HG03520 (cell line): ENCODE measurements around the gene DCHS1.

Source experiments
- ATAC-seq: cut with Tn5 transposase; IDR thresholded peaks from one replicate; pipeline ENCODE4 v1.9.1; 2021; ENCODE audit warnings: mild to moderate bottlenecking, moderate library complexity; ENCODE audit not compliant: unreplicated experiment

Gene DCHS1

DNA sequence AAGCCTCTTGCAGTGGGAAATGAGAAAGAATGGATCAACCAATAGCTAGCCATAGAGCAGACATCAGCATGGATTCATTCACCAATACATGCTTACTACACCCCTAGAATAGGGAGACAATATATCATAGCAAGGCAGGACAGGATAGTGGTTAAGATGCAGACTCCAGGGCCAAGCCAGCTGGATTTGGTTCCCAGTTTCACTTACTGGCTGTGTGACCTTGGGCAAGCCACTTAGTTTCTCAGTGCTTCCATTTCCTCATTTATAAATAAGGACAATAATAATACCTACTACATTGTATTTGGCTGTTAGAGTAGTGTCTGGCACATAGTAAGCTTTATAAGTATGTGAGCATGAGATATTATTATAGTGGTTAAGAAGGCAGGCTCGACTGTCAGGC, 7.1 kb downstream of the DCHS1 start:
- no peak for ATAC-seq

DNA sequence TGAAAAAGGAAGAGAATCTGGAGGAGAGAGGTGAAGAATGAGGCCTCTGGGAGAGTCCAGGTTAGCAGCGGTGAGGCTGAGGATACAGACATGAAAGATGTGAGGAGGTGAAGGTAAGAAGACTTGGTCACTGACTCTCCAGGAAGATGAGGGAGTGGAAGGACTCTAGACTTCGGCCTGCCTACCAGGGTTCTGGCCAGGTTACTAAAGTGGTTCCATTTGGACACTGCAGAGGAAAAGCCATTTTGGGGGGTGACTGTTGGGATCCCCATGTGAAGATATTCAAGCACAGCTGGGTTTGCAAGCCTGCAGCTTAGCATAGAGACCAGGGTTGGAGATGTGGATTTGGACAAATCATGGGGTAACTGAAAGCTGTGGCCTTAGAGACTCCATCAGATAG, 7.8 kb downstream of the DCHS1 start:
- no peak for ATAC-seq

DNA sequence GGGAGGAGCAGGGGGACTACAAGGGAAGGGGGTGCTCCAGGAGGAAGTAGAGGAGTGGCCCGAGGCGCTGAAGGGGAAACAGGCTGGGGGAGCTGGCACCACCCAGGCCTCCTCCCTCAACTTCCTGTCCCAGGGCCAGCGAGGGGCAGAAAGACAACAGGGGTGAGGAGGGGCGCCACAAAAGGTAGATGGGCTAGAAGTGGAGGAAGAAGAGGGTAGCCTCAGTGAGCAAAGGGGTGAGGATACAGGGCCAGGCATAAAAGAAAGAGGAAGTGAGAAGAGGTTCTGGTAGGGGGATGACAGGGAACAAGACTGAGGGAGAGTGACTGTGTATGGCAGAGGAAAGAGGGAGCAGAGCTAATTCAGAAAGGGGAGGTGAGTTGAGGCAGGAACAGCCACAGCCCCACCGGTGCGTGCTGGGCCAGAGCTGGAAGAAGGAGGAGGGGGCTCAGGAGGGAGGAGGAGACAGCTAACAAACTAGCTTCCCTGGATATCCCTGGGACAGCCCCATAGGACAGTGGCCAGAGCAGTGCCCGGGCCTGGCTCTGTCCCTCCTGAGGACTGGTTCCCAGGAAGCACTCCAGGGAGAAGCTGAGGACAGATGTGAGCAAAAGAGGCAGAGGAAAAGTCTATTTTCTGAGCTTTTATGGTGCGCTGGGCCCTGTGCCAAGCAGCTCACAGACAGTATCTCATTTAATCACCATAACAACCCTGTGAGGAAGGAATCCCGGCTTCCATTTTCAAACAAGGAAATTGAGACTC, 8.5 kb downstream of the DCHS1 start:
- peak; percentile 86 for ATAC-seq

DNA sequence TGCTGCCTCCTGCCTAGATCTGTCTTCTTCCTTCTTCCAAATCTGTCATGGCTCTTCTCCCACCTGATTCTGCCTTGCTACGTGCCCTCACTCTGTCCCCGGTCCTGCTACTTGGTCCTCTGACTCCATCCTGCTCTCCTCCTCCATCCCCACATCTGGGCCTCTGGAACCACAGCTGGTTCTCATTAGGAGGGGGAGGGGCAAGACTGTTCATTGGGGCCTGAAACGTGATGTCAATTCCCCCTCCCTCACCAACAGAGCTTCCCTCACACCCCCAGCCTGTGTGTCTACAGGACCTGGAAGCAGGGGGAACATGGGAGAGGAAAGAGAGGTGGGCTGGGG, 9.1 kb downstream of the DCHS1 start:
- no peak for ATAC-seq

DNA sequence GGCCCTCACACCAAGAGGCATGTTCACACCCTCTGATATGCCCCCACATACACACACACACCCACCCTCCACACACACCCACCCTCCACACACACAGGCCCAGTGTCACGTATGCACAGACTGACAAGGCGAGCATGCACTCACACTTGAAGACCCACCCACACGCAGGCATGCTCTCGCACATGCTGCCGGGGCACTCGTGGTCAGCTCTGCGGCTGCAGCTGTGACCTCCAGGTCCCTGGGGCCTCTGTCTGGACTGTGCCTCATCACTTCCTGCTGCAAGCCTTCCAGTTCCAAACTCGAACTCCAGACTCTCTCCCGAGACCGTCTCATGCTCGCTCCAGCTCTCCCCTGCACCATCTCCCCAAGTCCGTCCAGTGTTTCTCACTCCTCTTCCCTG, 9.5 kb downstream of the DCHS1 start:
- ATAC-seq: no peak

DNA sequence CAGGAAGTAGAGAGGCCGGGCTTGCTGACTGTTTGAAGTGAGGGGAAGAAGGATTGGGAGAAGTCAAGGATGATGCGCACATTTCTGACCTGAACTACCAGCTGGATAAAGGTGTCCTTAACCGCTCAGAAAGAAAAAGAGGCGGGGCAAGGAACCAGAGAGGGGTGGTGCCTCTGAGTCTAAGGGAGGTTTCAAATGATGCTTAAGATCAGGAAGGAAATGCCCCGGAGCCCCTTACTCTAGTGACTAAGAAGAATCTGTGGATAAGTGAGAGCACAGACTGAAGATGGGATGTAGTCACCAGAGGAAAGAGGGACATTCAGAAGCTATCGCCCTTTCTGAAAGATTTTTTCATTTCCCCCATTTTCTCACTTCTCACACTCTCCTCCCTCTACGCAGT, 12.7 kb downstream of the DCHS1 start:
- no peak for ATAC-seq

DNA sequence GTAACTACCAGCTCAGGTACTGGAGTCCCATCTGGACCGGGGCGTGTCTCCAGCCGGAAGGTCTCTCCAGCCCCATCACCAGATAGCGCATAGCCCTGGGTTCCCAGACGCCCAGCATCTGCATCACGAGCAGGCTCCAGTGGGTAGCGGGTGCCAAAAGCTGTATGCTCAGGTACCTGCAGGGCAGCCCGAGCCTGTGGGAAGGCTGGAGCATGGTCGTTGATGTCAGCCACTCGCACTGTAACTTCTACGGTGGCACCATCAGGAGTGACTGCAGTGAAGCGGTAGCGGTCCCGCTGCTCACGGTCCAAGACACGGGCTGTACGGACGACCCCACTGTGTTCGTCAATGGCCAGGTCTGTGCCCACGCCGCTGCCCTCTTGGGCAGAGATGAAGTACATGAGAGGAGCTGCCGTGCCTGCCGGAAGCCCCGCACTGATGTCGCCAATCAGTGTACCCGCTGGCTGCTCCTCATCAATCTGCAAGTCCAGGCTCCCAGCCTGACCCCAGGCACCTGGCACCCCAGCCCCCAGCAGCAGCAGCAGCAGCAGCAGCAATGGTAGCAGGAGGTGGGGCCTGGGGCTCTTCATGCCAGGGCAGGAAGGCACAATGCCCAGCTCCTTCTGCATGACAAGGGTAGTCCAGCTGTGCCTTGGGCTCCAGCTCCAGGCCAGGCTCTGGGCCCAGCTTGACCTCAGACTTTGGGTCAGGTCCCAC, 14.5 kb downstream of the DCHS1 start:
- no peak for ATAC-seq

DNA sequence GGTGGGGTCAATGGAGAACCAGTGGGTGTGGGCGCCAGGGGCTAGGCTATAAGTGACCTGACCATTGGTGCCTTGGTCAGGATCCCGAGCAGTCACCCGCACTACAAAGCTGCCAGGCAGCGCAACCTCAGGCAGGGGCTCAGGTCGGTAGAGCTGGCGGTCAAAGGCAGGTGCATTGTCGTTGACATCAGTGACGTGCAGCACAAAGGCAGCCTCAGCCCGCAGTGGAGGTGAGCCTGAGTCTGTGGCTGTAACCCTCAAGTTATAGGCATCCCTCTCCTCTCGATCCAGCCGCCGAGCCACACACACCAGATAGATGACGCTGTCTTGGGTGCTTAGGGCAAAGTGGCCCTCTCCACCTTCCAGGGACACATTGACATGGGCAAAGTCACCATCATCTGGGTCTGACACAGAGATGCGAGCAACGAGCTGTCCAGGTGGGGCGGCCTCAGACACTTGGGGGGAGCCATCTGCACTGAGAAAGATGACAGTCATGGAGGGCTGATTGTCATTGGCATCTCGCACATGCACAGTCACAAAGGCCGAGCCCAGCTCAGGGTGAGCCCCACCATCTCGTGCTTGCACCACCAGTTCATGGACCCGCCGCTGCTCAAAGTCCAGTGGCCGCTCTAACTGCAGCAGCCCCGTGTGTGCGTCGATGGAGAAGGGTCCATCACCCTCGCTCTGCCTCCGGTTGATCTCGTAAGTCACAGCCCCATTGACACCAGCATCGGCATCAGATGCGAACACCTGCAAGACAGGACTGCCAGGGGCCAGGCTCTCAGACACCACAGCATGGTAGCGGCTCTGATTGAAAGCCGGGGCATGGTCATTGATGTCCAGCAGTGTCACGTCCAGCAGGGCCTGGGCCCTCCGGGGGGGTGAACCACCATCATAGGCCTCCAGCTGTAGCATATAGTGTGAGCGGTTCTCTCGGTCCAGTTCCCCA, 15.3 kb downstream of the DCHS1 start:
- no peak for ATAC-seq

DNA sequence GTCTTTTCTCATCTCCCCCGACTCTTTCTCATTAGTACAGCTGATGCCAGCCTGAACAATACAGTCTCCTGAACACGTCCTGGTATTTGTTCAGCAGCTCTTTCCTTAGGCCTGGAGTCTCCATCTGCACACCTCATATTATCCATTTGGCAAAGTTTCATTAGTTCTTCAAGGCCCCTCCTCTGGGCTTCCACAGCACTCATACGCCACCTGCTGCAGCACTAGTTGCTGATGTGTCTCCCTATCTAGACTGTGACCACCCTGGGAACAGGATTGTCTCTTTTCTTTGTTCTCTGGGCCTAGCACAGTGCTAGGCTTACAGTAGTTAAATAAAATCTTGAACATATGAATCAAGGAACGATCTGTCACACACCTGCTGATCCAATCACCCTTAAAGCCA, 17.2 kb downstream of the DCHS1 start:
- ATAC-seq: no peak

DNA sequence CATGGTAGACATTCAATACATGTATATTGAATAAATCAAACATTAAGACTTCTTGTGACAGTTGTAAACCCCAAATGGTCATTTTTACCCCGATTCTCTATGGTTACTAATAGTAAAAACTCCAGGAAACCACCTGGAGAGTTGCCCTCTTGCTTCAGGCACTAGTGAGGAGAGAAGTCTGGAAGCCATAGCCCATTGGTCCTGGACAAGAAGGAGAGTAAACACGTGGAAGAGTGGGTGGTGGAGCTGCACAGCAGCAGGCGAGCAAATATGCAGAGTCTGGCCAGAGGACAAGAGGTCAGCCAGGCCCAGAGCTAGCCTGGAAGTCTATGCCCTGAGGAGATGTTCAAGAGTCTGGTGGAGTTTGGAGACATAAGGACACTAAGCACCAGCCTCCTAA, 17.7 kb downstream of the DCHS1 start:
- ATAC-seq: no peak

DNA sequence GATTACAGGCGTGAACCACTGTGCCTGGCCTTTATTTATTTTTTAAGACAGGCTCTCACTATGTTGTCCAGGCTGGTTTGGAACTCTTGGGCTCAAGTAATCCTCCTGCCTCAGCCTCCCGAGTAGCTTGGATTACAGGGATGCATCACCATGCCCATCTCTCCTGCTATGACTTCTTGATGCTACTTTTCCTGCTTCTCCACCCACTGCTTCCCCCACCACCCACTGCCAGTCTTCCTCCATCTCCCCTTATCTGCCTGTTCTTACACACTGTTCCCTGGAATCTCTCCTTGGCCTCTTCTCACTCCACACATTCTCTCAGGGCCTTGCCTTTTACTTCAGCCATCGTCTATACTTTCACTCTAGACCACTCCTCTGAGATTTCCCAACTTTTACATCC, 19.1 kb downstream of the DCHS1 start:
- no peak for ATAC-seq

DNA sequence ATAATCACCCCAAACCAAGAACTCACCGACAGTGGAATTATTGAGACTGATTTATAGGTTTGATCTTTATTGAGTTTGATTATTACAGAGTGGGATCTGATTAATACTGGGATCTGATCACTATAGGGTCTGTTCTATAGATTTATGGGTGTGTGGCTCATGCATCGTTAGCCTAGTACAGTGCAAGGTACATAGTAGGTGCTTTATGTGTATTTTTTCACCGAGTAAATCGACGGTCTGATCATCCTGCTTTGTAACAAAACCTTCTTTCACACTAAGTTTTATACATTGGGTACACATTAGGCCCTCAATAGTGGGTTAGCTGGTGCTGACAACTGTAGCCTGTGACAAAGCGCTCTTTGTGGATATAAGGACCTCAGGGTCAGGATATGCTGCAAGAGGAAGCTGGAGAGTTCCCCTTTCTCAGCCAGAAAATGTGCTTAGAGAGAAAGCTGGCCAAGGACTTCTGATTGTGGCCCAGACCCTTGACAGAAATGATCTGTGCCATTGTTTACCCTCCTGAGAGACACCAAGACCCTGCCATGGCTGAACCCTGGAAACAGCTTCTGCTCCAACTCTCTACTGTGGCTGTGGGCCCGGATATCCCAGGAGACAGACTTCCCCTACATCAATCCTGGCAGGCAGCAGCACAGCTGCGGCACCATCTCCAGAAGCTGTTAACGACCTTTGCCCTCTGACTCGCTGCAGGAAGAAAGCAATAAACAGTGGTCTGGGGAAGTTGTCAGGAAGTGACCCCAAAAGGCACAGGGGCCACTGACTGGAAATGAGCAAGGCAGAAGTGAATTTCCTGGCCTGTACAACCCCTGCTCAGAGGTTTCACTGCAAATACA, 20.3 kb downstream of the DCHS1 start:
- no peak for ATAC-seq

DNA sequence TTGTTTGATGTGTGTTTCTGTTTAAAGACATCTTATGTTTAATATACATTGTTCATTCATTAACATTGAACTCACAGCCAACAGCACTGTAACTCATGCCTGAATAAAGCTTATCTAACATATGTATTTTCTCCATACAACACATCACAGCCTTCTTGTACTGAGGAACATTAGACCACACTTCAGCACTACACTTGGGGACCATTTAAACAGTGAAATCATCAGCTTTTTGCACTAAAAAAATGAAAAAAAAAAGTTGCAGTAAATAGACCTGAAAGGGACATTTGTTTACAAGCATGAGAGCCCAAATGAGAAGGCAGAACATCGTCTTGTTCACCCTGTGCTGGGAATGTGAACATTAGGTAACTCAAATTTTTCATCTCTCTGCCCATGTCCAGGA, 21.1 kb downstream of the DCHS1 start:
- no peak for ATAC-seq

DNA sequence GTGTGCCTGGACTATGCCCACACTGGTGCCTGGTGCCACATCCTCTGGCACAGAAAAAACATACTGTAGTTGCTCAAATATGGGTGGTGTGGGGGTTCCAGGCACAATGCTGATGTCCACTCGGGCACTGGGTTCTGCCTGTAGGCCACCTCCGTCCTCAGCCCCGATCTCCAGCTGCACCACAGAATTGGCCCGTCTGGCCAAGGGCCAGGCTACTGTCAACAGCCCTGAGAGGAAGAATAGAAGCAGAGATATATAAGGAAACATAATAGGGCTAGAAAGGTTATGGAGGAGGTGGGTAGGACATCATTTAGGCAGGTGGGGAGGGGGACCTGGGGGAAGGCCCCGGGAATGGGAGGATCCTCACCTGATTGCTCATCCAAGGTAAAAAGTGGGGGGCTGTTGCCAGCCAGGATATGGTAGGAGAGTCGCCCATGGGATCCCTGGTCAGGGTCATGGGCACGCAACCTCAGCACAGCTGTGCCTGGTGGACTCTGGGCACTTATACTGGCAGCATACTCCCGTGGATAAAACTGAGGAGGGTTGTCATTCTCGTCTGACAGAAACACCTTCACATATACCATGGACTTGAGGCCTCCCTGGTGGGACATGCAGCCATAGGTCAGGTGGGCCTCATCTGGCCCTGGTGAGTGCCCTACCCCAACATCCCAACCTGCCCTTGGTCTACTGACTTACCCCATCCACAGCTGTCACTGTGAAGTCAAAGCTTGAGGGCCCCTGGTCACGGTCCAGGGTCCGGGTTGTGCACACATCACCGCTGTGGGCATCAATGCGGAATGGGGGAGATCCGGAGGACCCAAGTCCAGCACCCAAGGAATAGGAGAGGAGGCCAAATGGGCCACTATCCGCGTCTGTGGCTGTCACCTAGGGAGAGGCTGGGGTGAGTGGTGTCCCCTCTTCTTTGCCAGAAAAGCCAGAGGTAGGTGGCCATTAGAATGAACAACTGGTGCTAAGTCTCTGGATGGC, 21.9 kb downstream of the DCHS1 start:
- ATAC-seq: no peak

DNA sequence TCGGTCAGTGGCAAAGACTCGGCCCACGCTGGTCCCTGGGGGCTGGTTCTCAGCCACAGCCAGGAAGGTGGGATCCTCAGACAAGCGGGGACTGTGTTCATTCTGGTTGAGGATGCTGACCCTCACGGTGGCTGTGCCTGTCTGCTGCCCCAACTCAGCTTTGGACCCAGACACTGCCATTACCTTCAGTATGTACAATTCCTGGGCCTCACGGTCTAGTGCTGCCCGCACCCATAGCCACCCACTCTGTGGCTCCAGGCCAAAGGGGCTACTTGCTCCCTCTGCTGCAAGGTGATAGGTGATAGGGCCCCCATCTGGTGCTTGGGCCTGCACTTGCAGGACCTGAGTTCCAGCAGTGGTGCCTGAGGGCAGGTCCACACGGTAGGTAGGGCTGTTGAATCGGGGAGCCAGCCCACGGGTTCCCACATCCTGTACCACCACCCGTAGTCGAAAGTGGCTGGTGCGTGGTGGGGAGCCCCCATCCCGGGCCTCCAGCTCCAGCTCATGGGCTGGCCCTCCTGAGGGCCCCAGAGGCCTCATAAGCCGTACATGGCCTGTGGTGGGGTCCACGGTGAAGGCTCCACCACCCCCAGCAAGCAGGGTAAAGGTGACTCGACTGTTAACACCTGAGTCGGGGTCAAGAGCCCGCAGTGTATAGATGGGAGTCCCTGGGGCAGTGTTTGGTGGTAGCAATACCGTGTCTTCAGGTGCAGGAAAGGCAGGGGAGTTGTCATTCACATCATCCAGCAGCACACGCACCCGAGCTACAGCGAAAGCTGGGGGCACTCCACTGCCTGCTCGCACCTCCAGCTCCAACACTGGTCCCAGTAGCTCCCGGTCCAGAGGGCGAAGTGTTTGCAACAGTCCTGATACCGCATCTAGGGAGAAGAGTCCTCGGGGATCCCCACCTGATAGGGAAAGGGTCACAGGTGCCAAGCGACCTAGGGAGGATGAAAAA, 23.2 kb downstream of the DCHS1 start:
- ATAC-seq: no peak

DNA sequence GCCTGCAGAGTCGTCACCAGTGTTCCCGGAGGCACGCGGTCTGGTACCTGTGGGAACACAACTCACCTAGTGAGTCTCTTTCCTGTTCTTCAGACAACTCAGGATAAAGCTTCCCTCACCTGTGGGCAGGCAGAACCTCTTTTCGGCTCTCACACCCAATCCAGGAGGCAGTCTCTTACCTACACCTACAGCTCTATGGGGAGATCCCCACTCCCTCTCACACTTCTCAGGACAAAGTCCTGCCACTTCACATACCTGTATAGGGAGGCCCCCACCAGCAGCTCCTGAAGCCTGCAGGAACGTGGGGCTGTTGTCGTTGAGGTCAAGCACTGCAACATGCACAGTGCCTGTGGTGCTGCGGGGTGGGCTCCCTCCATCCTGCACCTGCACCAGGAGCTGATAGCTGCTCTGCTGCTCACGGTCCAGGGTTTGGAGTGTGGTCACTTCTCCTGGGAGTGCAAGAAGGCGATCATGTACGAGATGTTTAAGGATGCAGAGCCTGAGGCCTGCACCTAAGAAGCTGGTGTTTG, 24.2 kb downstream of the DCHS1 start:
- no peak for ATAC-seq

DNA sequence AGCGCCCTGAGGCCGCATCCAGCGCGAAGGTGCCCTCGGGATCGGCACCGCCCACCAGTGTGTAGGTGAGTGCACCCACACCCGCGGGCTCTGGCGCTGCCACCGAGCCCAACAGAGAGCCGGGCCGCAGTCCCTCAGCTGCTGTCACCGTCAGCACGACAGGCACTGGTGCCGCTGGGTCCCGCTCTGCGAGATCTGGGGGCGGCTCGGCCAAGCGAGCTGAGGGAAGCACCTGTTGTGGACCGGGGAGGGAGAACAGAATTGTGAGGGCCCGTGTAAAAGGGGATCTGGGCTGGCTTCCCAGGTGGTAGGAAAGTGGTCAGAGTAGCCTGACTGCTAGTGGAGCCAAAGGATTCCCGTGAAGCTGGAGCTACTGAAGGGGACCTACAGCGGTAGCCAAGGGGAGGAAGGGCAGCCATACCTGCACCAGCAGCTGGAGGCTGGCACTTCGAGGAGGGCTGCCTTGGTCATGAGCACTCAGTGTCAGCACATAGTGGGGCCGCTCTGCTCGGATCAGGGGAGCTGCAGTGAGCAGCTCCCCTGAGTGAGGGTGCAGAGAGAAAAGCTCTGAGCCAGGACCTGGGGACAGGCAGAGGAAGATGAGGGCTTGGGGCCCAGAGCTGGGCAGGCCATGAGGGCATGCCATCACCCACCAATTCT, 24.8 kb downstream of the DCHS1 start:
- no peak for ATAC-seq
